Measurements from ENCODE around the gene CTNND2. TPM values are rescaled to one million over a fixed set of nuclear protein-coding genes. Genes with fewer than 3 reads are reported as not detected.

Gene CTNND2
- total and polyA plus RNA-seq, 4 donors, result 0.05 to 0.50 (median 0.27) TPM

DNA sequence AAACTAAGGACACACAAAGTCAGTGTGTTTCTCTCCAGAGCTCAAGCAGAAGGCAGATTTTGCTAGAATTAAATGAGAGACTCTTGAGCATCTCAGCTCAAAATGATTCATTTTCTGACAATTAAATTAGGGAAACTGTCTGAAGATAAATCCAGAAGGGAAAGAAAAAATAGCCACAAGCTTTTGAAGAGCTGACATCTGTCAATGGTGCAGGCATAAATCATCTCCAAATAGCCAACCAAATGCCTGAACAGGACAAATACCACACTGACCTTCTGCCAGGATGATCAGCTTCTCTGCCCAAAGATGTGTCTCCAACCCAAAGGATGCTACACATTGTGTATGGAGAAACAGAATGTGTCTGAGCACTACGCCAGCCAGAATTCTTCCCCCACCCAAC, 199.3 kb downstream of the CTNND2 start:
- Histone ChIP-seq H3K36me3 (ENCODE audit: control insufficient read depth in 4 of 4, insufficient read depth in 3 of 4, low read depth in 1 of 4, low read length in 3 of 4) (no peaks in the 10 kb centered on the region), H3K27ac (ENCODE audit: low read depth in 1 of 2, low read length in 2 of 2) (no peak overlapping the region), H3K4me3 (ENCODE audit: low read depth in 1 of 3, low read length in 3 of 3) (no peak overlapping the region), H3K9me3 (ENCODE audit: control insufficient read depth in 4 of 4, low read length in 3 of 4) (no peaks in the 10 kb centered on the region), H3K27me3 (ENCODE audit: control insufficient read depth in 4 of 4, insufficient read depth in 4 of 4, low read length in 3 of 4) (peaks cover 0 to 3% (median 0%) of the 10 kb centered on the region in 4 donors), H3K9ac (ENCODE audit: low read depth in 1 of 2, low read length in 2 of 2) (no peak overlapping the region), H3K4me1 (ENCODE audit: control insufficient read depth in 4 of 4, insufficient read depth in 4 of 4, low read length in 3 of 4) (no peaks in the 10 kb centered on the region)
- 94% methylated on average over 1 of the region's 1 CpG for WGBS
- TF ChIP-seq FOXA1 (IDR thresholded peaks at IDR 0.05) (no peak), RXRA (IDR thresholded peaks at IDR 0.05) (no peak), YY1 (IDR thresholded peaks at IDR 0.05) (no peak), HNF4A (conservative IDR thresholded peaks at IDR 0.05) (no peak), TAF1 (conservative IDR thresholded peaks at IDR 0.05) (no peak), EGR1 (IDR thresholded peaks at IDR 0.05; ENCODE audit: low read depth in 2 of 2) (no peak), NR2F2 (IDR thresholded peaks at IDR 0.05) (no peak), FOXA2 (IDR thresholded peaks at IDR 0.05) (no peak)
- TF ChIP-seq, protein P1, sequence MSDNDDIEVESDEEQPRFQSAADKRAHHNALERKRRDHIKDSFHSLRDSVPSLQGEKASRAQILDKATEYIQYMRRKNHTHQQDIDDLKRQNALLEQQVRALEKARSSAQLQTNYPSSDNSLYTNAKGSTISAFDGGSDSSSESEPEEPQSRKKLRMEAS (IDR thresholded peaks at IDR 0.05), result no peak
- no peak for DNase-seq (ENCODE audit: low spot score)

- Histone ChIP-seq H3K9ac (ENCODE audit: low read depth in 1 of 2, low read length in 2 of 2) (no peak overlapping the region), H3K4me3 (ENCODE audit: low read depth in 1 of 3, low read length in 3 of 3) (no peak overlapping the region), H3K27ac (ENCODE audit: low read depth in 1 of 2, low read length in 2 of 2) (no peak overlapping the region), H3K4me1 (ENCODE audit: control insufficient read depth in 4 of 4, insufficient read depth in 4 of 4, low read length in 3 of 4) (no peaks in the 10 kb centered on the region), H3K9me3 (ENCODE audit: control insufficient read depth in 4 of 4, low read length in 3 of 4) (no peaks in the 10 kb centered on the region), H3K36me3 (ENCODE audit: control insufficient read depth in 4 of 4, insufficient read depth in 3 of 4, low read depth in 1 of 4, low read length in 3 of 4) (no peaks in the 10 kb centered on the region), H3K27me3 (ENCODE audit: control insufficient read depth in 4 of 4, insufficient read depth in 4 of 4, low read length in 3 of 4) (peaks cover 0 to 3% (median 0%) of the 10 kb centered on the region in 4 donors)
- 88% methylated on average over 6 of the region's 6 CpGs for WGBS
- TF ChIP-seq, protein P2, sequence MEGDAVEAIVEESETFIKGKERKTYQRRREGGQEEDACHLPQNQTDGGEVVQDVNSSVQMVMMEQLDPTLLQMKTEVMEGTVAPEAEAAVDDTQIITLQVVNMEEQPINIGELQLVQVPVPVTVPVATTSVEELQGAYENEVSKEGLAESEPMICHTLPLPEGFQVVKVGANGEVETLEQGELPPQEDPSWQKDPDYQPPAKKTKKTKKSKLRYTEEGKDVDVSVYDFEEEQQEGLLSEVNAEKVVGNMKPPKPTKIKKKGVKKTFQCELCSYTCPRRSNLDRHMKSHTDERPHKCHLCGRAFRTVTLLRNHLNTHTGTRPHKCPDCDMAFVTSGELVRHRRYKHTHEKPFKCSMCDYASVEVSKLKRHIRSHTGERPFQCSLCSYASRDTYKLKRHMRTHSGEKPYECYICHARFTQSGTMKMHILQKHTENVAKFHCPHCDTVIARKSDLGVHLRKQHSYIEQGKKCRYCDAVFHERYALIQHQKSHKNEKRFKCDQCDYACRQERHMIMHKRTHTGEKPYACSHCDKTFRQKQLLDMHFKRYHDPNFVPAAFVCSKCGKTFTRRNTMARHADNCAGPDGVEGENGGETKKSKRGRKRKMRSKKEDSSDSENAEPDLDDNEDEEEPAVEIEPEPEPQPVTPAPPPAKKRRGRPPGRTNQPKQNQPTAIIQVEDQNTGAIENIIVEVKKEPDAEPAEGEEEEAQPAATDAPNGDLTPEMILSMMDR (IDR thresholded peaks at IDR 0.05; ENCODE audit: low read depth, low read length, missing input control), result no peak
- TF ChIP-seq RAD21 (IDR thresholded peaks at IDR 0.05), result no peak
- no peak for TF ChIP-seq FOXA2 (IDR thresholded peaks at IDR 0.05)
- TF ChIP-seq RXRA (IDR thresholded peaks at IDR 0.05), result no peak
- no peak for TF ChIP-seq TAF1 (conservative IDR thresholded peaks at IDR 0.05)
- TF ChIP-seq GABPA (IDR thresholded peaks at IDR 0.05 in 1 of 2, conservative IDR thresholded peaks at IDR 0.05 in 1 of 2), result no peak
- TF ChIP-seq, protein P3, sequence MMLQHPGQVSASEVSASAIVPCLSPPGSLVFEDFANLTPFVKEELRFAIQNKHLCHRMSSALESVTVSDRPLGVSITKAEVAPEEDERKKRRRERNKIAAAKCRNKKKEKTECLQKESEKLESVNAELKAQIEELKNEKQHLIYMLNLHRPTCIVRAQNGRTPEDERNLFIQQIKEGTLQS (IDR thresholded peaks at IDR 0.05), result no peak
- TF ChIP-seq, protein P1 (IDR thresholded peaks at IDR 0.05), result no peak
- no peak for DNase-seq (ENCODE audit: low spot score)
Measured at GRCh38 chr5:11700391-11700790, 203.9 kb downstream of the CTNND2 start.

DNA sequence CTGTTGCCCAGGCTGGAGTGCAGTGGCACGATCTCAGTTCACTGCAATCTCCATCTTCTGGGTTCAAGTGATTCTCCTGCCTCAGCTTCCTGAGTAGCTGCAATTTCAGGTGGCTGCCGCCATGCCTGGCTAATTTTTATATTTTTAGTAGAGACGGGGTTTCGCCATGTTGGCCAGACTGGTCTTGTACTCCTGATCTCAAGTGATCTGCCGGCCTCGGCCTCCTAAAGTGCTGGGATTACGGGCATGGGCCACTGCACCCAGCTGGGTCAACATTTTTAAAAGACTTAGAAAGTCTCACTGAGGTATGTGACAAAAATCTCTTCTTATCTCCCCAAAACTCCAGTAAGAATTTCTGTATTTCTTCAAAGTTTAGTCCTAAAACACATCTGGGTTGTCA, 211.6 kb downstream of the CTNND2 start:
- TF ChIP-seq EGR1 (IDR thresholded peaks at IDR 0.05; ENCODE audit: low read depth in 2 of 2) (no peak), SP1 (IDR thresholded peaks at IDR 0.05) (no peak), TAF1 (conservative IDR thresholded peaks at IDR 0.05) (no peak)
- no peaks in the 10 kb centered on the region for H3K9me3 ChIP-seq (ENCODE audit: control insufficient read depth in 4 of 4, low read length in 3 of 4)
- no peaks in the 10 kb centered on the region for H3K36me3 ChIP-seq (ENCODE audit: control insufficient read depth in 4 of 4, insufficient read depth in 3 of 4, low read depth in 1 of 4, low read length in 3 of 4)
- no peak for DNase-seq (ENCODE audit: low spot score)
- no peak overlapping the region for H3K27ac ChIP-seq (ENCODE audit: low read depth in 1 of 2, low read length in 2 of 2)
- no peak overlapping the region for H3K4me3 ChIP-seq (ENCODE audit: low read depth in 1 of 3, low read length in 3 of 3)
- H3K27me3 ChIP-seq (ENCODE audit: control insufficient read depth in 4 of 4, insufficient read depth in 4 of 4, low read length in 3 of 4), result no peaks in the 10 kb centered on the region
- H3K9ac ChIP-seq (ENCODE audit: low read depth in 1 of 2, low read length in 2 of 2), result no peak overlapping the region
- 94% methylated on average over 7 of the region's 7 CpGs for WGBS
- H3K4me1 ChIP-seq (ENCODE audit: control insufficient read depth in 4 of 4, insufficient read depth in 4 of 4, low read length in 3 of 4), result no peaks in the 10 kb centered on the region
